Progenitor cell of endocrine pancreas (in vitro differentiated cells): ENCODE data around the gene HBG2. TPM values are rescaled to one million over a fixed set of nuclear protein-coding genes. Genes with fewer than 3 reads are reported as not detected.

Experiments used
- DNase-seq: peaks from one replicate; pipeline ENCODE4 v3.0.0; 2021; ENCODE audit warnings: low spot score; ENCODE audit not compliant: unreplicated experiment
- H3K27ac Mint-ChIP-seq: 2 replicates; pipeline ENCODE4 v1.8.0; 2021; ENCODE audit warnings: mild to moderate bottlenecking, moderate library complexity, mixed read lengths
- H3K27me3 Mint-ChIP-seq: 2 replicates; pipeline ENCODE4 v1.8.0; 2021; ENCODE audit warnings: mixed read lengths
- H3K36me3 Mint-ChIP-seq: 2 replicates; pipeline ENCODE4 v1.8.0; 2022; ENCODE audit warnings: mixed read lengths; ENCODE audit not compliant: insufficient read depth
- H3K4me1 Mint-ChIP-seq: 2 replicates; pipeline ENCODE4 v1.8.0; 2021; ENCODE audit warnings: low read depth, mixed read lengths
- H3K4me3 Mint-ChIP-seq: 2 replicates; pipeline ENCODE4 v1.8.0; 2021; ENCODE audit warnings: low read depth, mild to moderate bottlenecking, moderate library complexity, mixed read lengths
- H3K9me3 Mint-ChIP-seq: 2 replicates; pipeline ENCODE4 v1.8.0; 2021; ENCODE audit warnings: low read depth, mixed read lengths
- CTCF ChIP-seq: fragments of 200-600 bp; sonication (generic); IDR thresholded peaks from one replicate; pipeline ENCODE4 v1.5.0; 2021; ENCODE audit warnings: antibody characterized with exemption, mild to moderate bottlenecking; ENCODE audit not compliant: unreplicated experiment
- total RNA-seq: library from RNA; stranded (reverse); gene quantifications from 2 replicates; pipeline ENCODE4 v1.2.1, GENCODE V29; 2021

The HBG2 gene
- total RNA-seq, 1 donor from 2014 or later = not detected

- Mint-ChIP-seq H3K36me3 (no peaks in the 10 kb centered on the region), H3K27me3 (peaks cover 4% of the 10 kb centered on the region), H3K9me3 (no peaks in the 10 kb centered on the region), H3K4me1 (no peaks in the 10 kb centered on the region), H3K4me3 (no peak overlapping the region), H3K27ac (no peak overlapping the region)
- no peak for DNase-seq
- no peak for TF ChIP-seq CTCF
Observed at GRCh38 chr11:5242208-5242607, 12.4 kb downstream of the HBG2 start.

- no peak for TF ChIP-seq CTCF
- Mint-ChIP-seq H3K4me3 (no peak overlapping the region), H3K4me1 (no peaks in the 10 kb centered on the region), H3K27me3 (no peaks in the 10 kb centered on the region), H3K36me3 (no peaks in the 10 kb centered on the region), H3K9me3 (no peaks in the 10 kb centered on the region), H3K27ac (no peak overlapping the region)
- no peak for DNase-seq
Observed at GRCh38 chr11:5241458-5241857, 13.1 kb downstream of the HBG2 start.

- DNase-seq = no peak
- Mint-ChIP-seq H3K4me3 (no peak overlapping the region), H3K9me3 (no peaks in the 10 kb centered on the region), H3K27me3 (no peaks in the 10 kb centered on the region), H3K27ac (no peak overlapping the region), H3K36me3 (no peaks in the 10 kb centered on the region), H3K4me1 (no peaks in the 10 kb centered on the region)
- TF ChIP-seq CTCF = no peak
Observed at GRCh38 chr11:5240458-5240857, 14.1 kb downstream of the HBG2 start.

GRCh38 chr11:5240056-5240455, 14.5 kb downstream of the HBG2 start:
- H3K9me3 Mint-ChIP-seq = no peaks in the 10 kb centered on the region
- H3K4me1 Mint-ChIP-seq = no peaks in the 10 kb centered on the region
- no peaks in the 10 kb centered on the region for H3K27me3 Mint-ChIP-seq
- H3K4me3 Mint-ChIP-seq = no peak overlapping the region
- H3K27ac Mint-ChIP-seq = no peak overlapping the region
- TF ChIP-seq CTCF = no peak
- H3K36me3 Mint-ChIP-seq = no peaks in the 10 kb centered on the region
- DNase-seq = no peak

GRCh38 chr11:5239046-5239445, 15.5 kb downstream of the HBG2 start:
- no peaks in the 10 kb centered on the region for H3K36me3 Mint-ChIP-seq
- peaks cover 2% of the 10 kb centered on the region for H3K4me1 Mint-ChIP-seq
- H3K27me3 Mint-ChIP-seq = no peaks in the 10 kb centered on the region
- DNase-seq = no peak
- TF ChIP-seq CTCF = no peak
- H3K9me3 Mint-ChIP-seq = no peaks in the 10 kb centered on the region
- no peak overlapping the region for H3K4me3 Mint-ChIP-seq
- no peak overlapping the region for H3K27ac Mint-ChIP-seq
